ENCODE data around the gene OTOS. TPM values are rescaled to one million over a fixed set of nuclear protein-coding genes. Genes with fewer than 3 reads are reported as not detected.

OTOS gene
- total RNA-seq, 1 experiment from 2014 or later: not detected

- TF ChIP-seq YY1 (IDR thresholded peaks at IDR 0.05; ENCODE audit: extremely low read depth, insufficient replicate concordance, low read depth, low read length) (no peak), TCF7L2 (IDR thresholded peaks at IDR 0.05; ENCODE audit: borderline replicate concordance, extremely low read depth, insufficient read depth, insufficient read length) (no peak)
Measured at GRCh38 chr2:240165661-240166060, 25.2 kb upstream of the OTOS start (continued).

GRCh38 chr2:240165034-240165433 lies 24.6 kb upstream of the OTOS start:
- no peaks in the 10 kb centered on the region for H3K79me2 ChIP-seq (ENCODE audit: insufficient read depth, low read length)
- no peaks in the 10 kb centered on the region for H3K9me3 ChIP-seq (ENCODE audit: control insufficient read depth in 1 of 2, insufficient read depth in 1 of 2, low read depth in 1 of 2, low read length in 2 of 2)
- ATAC-seq (no peak), DNase-seq (ENCODE audit: low read depth, low spot score) (no peak)
- H3K4me1 ChIP-seq (ENCODE audit: control insufficient read depth in 1 of 2, insufficient read depth in 2 of 2, low read length in 2 of 2): no peaks in the 10 kb centered on the region
- ChIA-PET POLR2A (no interaction called here), RAD21 (ENCODE audit: low non-redundant PET in 1 of 2, low total read pairs in 2 of 2, uncharacterized antibody in 2 of 2, unreplicated experiment in 2 of 2) (no interaction called here), CTCF (no interaction called here)
- H3K36me3 ChIP-seq (ENCODE audit: control insufficient read depth in 1 of 2, insufficient read depth in 2 of 2, low read length in 2 of 2): no peaks in the 10 kb centered on the region
- no TSS peak for BruUV-seq (replicated peaks)
- H3K27ac ChIP-seq (ENCODE audit: low read depth, low read length): no peak overlapping the region
- H4K20me1 ChIP-seq (ENCODE audit: insufficient read depth): no peaks in the 10 kb centered on the region
- H3K4me2 ChIP-seq (ENCODE audit: low read length): no peak overlapping the region
- H2AFZ ChIP-seq (ENCODE audit: low read depth, low read length, poor library complexity, severe bottlenecking): no peak overlapping the region
- no peak overlapping the region for H3K4me3 ChIP-seq (replicated peaks in 1 of 2; ENCODE audit: low read depth in 1 of 2, low read length in 2 of 2)
- intact Hi-C loops (cut with micrococcal nuclease): no loop called here
- H3K9ac ChIP-seq (ENCODE audit: low read length): no peak overlapping the region
- no peaks in the 10 kb centered on the region; the same call in 1 of the 2 replicates for H3K27me3 ChIP-seq (ENCODE audit: insufficient read depth, low read length)
- TF ChIP-seq EZH2phosphoT487 (IDR thresholded peaks at IDR 0.05; ENCODE audit: borderline replicate concordance) (no peak), RAD21 (IDR thresholded peaks at IDR 0.05; ENCODE audit: low read depth) (no peak), EZH2 (IDR thresholded peaks at IDR 0.05) (no peak), SP1 (IDR thresholded peaks at IDR 0.05; ENCODE audit: low read depth) (no peak), ZFX (IDR thresholded peaks at IDR 0.05) (no peak), ZNF274 (IDR thresholded peaks at IDR 0.05; ENCODE audit: low read depth, low read length) (no peak), JUND (IDR thresholded peaks at IDR 0.05) (no peak), SIN3A (IDR thresholded peaks at IDR 0.05; ENCODE audit: low read depth) (no peak), FOSL1 (IDR thresholded peaks at IDR 0.05; ENCODE audit: low read depth) (no peak), CBX3 (IDR thresholded peaks at IDR 0.05; ENCODE audit: low read depth) (no peak), POLR2A (IDR thresholded peaks at IDR 0.05; ENCODE audit: borderline replicate concordance, extremely low read depth, insufficient read depth, insufficient read length) (no peak), ZBTB33 (IDR thresholded peaks at IDR 0.05; ENCODE audit: extremely low read depth, insufficient replicate concordance, low read length) (no peak), CEBPB (IDR thresholded peaks at IDR 0.05; ENCODE audit: low read depth) (no peak), TCF7L2 (IDR thresholded peaks at IDR 0.05; ENCODE audit: borderline replicate concordance, extremely low read depth, insufficient read depth, insufficient read length) (no peak), ELF1 (IDR thresholded peaks at IDR 0.05; ENCODE audit: borderline replicate concordance, low read depth) (no peak), MAX (IDR thresholded peaks at IDR 0.05) (no peak), YY1 (IDR thresholded peaks at IDR 0.05; ENCODE audit: extremely low read depth, insufficient replicate concordance, low read depth, low read length) (no peak)
- H3K9me2 ChIP-seq (ENCODE audit: insufficient read depth): no peaks in the 10 kb centered on the region

Measured in HCT116 (cell line).